Left renal cortex interstitium (tissue), 4 donors: ENCODE results near the gene CDC42BPA. TPM values are rescaled to one million over a fixed set of nuclear protein-coding genes. Genes with fewer than 3 reads are reported as not detected.

Experiments
- DNase-seq, 4 donors: peaks; one replicate each; pipeline ENCODE4 v3.0.0-alpha.2; 2013; ENCODE audit warnings: low read depth in 4 of 4, low spot score in 2 of 4, missing footprints in 1 of 4
- polyA plus RNA-seq, 4 donors: library from polyadenylated mRNA; unstranded; fragments of 120-200 nt; gene quantifications; one replicate each; pipeline ENCODE4 v1.2.1, GENCODE V29; 2013; ENCODE audit not compliant: insufficient read length in 4 of 4

Gene CDC42BPA
- polyA plus RNA-seq, 4 donors = 36.2 to 41.0 (median 39.3) TPM

- no peak for DNase-seq
Measured at GRCh38 chr1:227218870-227219573, 99.3 kb downstream of the CDC42BPA start.

GRCh38 chr1:227215863-227216510, 102.3 kb downstream of the CDC42BPA start:
- no peak for DNase-seq

DNA sequence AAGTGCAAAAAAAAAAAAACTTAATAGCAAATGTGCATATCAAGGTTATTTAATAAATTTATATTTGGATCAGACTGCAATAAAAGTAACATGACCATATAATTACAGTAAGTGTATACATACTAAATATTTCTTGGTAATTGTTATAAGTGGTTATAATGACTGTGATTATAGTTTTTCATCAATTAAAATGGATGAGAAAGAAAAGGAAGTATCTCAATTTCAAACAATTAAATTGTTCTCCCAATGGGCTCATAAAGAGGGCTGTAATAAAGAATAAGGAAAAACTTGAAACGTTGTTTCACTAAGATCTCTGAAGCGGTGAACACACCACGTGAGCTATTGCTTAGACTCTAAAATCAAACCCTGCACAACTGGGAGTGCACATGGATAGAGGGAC, 104.1 kb downstream of the CDC42BPA start:
- DNase-seq = no peak

GRCh38 chr1:227213426-227213825, 104.9 kb downstream of the CDC42BPA start:
- no peak for DNase-seq

DNA sequence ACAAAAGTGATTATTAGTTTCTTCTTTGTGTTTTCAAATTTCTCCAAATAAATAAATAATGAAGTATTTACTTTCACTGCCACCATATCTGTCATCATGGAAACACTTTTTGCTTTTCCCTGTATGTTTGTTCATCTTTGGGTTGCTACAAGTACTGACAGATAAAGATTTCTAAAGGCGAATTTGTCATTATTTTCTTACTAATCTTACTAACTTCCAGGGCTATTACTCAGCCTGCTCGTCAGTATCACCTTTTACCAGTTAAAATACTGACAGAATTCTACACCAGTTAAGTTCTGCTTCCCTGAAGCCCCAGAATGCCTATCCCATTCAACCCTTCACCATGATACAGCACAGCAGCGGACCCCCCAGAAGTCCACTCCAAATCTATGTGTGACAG, 106.1 kb downstream of the CDC42BPA start:
- no peak for DNase-seq

GRCh38 chr1:227210604-227211003, 107.7 kb downstream of the CDC42BPA start:
- no peak for DNase-seq

- DNase-seq = no peak
Measured at GRCh38 chr1:227197064-227197463, 121.2 kb downstream of the CDC42BPA start.

DNA sequence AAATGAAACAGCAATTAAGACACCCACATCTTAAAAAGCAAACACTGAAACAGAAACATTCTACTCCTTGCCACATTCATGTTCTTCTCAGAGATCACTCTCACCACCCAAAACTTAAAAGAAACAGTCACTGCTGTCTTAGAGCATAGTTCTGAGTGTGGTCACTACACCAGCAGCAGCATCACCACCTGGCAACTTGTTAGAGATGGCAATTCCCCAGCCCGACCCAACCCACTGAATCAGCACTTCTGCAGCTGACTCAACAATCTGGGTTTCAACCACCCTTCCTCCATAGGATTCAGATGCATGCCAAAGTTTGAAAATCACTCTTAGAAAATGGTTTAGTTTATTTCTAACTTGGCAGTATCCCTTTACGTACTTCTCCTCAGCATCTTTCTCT, 126.1 kb downstream of the CDC42BPA start:
- no peak for DNase-seq

DNA sequence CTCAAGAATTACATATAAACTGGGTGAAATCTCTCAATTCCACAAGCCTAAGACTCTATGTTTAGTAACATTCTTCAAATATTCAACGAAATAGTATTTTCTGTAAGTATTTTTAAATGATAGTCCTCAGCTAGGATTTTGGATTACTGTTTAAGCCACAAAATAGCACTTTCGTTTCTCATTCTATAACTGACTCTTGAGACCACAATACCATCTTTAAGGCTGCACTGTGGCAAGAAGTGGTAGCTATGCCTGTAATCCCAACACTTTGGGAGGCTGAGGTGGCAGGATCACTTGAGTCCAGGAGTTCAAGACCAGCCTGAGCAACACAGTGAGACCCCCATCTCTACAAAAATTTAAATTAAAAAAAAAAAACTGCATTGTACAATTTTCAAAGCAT, 126.7 kb downstream of the CDC42BPA start:
- DNase-seq = no peak

DNA sequence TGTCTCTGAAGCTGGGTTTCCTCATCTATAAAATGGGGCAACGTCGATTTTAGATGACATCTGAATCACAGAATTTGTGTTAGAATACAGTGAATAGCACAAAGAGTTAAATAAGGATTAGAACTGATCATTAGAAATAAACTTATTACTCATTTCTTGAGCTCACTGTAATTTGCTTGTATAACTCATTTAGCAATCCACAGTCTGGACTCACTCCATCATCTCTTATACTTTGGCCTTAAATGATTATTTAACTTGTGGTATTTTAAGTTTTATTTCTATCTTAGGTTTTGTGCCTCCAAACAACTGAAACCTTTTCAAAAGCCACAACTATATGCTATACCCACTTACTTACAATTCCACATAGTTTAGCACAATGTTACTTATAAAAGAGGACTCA, 128.0 kb downstream of the CDC42BPA start:
- no peak for DNase-seq

- no peak for DNase-seq
Measured at GRCh38 chr1:227185291-227185690, 133.0 kb downstream of the CDC42BPA start.

DNA sequence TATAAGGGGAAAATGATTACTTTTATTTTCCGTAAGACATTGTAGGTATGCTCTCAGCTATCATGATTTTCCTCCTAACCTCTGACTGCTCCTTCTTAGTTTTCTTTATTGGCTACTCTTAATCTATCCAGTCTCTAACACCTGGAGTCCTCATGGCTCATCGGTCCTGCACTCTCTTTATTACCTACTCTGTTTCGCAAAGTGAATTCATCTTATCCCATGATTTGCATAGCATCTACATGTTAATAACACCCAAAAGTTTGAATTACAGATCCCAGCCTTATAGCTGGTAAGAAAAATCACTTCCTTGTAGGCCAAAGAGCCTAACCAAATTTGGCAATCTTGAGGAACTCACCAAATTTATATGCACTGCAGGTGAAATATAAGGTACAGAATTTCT, 136.3 kb downstream of the CDC42BPA start:
- DNase-seq = no peak

- DNase-seq = no peak
Measured at GRCh38 chr1:227175611-227176010, 142.7 kb downstream of the CDC42BPA start.

DNA sequence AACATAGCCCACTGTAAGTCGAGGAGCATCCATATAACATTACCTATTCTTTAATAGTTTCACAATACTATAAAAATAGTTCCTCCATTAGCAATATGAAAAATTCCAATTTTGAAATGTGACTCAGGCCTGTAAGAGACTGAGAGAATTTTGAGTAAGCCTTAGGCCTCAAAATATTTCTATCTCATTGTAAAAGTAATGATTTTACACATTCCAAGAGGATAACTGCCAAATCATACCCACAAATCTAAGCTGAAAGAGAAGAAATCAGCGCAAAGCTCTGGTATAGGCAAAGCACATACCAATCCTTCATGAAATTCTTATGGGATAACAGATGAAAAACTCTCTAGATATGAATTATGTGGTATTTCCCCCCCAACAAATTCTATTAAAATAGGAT, 144.1 kb downstream of the CDC42BPA start:
- DNase-seq = no peak

- no peak for DNase-seq
Measured at GRCh38 chr1:227170361-227171166, 147.7 kb downstream of the CDC42BPA start.

GRCh38 chr1:227169343-227169742, 148.9 kb downstream of the CDC42BPA start:
- DNase-seq = no peak

DNA sequence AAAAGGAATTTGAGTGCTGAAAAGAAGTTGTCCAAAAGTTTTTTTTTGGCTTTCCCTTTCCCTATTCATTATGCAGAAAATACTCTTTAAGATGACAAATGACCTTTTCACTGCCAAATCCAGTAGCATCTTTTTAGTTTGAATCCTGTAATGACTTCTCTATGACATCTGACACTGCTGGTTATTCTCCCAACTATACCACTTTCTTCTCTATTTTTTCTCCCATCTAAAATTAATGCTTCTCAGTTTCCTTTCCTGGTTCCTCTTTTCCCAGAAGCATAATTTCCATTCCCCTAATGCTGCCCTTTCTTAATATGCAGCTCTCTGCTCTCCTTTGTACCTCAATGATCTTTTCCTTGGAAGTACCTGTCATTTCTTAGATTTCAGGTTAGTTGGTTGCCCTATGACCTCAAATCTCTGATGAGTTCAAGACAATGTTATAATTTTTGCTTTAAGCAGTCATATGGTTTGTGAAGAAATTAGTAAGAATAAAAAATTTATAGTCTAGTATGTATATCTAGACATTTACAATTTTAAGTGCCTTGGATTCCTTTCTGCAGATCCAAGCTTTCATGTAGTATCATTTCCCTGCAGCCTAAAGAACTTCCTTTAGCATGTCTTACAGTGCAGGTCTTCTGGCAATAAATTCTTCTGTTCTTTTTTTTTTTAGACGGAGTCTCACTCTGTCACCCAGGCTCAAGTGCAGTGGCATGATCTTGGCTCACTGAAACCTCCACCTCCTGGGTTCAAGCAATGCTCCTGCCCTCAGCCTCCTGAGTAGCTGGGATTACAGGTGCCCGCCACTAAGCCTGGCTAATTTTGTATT, 150.8 kb downstream of the CDC42BPA start:
- no peak for DNase-seq

DNA sequence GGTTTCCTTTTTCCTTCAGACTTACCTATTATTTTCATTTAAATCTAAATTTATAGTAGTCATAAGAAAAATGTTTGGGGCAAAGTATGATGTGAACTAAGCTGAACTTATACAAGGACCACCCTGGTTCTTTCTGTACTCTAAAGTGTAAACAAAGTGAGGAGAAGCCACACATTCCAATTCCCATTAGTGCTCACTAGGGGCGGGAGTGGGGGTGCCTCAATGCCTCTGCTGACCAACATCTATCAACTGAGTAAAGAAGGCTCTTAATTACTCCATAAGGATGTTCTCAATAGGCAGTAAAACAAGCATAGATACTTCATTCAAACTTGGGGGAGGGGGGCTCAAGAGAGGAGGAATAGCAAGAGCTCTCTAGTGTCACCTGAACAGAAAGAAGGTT, 151.7 kb downstream of the CDC42BPA start:
- DNase-seq = no peak

DNA sequence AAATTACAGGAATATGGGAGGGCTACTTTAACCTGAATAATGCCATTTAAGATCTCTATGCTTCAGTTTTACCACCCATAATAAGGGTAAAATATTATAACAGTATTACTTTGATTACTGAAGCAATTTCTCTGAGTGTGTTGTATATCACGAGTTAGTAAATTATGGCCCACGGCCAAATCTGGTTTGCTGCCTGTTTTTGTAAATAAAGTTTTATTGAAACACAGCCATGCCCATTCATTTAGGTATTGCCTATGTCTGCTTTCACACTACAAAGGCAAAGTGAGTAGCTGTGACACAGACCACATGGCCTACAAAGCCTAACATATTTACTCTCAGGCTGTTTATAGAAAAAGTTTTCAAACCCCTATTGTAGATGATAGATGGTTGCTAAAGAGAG, 156.8 kb downstream of the CDC42BPA start:
- no peak for DNase-seq

- no peak for DNase-seq
Measured at GRCh38 chr1:227156520-227156919, 161.8 kb downstream of the CDC42BPA start.

- DNase-seq = no peak
Measured at GRCh38 chr1:227155688-227156087, 162.6 kb downstream of the CDC42BPA start.
